HG03025 (cell line): Measurements from ENCODE around the gene ATP1B3.
"Not testable (repeated sequence)": the region's sequence is repeated elsewhere in the genome, so short reads cannot be mapped to it uniquely, and the experiment has no call there.

ENCODE experiments used
- ATAC-seq: cut with Tn5 transposase; IDR thresholded peaks from one replicate; pipeline ENCODE4 v1.9.1; 2021; ENCODE audit warnings: mild to moderate bottlenecking, moderate library complexity; ENCODE audit not compliant: unreplicated experiment, low FRiP score

Gene ATP1B3

DNA sequence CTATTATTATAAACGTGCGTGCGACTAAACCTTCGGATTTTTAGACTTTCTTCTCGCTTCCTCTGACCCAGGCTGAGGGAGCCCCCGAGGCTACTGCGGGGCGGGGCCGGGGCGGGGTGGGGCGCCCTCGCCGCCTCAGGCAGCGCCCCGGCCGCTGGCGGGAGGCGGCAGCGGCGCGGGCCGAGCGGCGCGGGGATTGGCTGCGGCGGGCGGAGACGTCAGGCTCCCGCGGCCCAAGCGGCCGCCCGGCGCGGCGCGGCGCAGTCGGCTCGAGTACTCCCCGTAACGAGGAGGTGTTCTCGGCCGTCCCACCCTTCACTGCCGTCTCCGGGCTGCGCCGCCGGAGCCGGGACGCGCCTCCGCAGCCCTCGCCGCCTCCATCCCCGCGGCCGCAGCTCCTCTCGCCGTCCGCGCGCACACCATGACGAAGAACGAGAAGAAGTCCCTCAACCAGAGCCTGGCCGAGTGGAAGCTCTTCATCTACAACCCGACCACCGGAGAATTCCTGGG is at the start of gene ATP1B3:
ATP1B3 (plus strand) TSS at position 263 of the 510 bp plus-strand sequence; CDS start at position 422, 159 bp downstream.
- peak; percentile 83 for ATAC-seq

DNA sequence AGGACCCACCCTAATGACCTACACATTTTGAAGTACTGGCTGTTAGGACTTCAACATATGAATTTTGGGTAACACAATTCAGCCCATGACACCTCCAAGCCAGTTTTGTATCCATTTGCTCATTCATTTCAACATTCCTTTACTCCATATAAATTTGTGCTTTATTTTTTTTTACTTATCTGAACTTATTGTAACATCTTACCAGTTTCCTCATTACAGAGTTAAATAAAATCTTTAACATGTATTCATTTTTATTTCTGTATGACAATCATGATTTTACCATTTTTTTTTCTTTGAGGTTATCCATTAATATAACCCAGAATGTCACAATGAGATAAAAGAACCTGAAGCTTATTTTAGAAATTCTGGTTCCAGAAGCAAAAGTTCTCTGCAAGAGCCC is 48.0 kb upstream of the ATP1B3 start:
- ATAC-seq = no peak

DNA sequence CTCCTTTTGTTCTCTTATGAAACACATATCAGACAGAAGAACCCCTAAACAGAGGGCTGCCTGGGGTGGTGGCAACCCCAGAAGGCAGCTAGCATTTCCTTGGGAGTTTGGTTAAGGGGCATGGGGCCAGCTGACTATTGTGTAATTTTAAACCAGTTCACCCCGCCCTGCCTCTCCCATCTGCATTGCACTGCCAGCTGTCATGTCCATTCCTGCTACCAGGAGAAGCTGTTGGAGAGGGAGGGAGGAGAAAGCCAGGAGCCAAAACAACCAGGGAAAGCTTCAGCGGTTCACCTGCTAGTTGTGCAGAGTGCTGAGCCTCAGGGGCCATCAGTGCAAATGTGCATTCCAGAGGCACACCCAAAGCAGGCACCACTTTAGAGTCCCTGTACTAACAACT is 47.6 kb upstream of the ATP1B3 start:
- no peak for ATAC-seq

DNA sequence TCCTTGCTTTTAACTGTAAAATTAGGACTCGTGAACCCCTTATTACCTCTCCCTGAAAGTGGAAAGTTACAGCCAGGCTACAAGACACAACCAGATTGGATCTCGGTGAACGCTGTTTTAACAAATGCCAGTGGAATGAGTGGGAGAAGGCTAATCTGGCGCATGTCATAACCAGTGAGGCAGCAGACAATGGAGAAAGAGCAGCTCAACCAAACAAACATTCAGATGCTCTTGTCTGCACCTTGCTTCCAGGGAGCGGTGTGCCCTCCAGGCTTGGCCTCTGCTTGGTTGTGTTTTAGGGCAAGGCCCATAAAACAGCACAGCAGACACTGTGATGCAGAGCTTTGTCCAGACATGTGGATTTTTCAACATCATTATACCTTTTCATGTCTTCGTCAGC is 45.9 kb upstream of the ATP1B3 start:
- ATAC-seq = no peak

DNA sequence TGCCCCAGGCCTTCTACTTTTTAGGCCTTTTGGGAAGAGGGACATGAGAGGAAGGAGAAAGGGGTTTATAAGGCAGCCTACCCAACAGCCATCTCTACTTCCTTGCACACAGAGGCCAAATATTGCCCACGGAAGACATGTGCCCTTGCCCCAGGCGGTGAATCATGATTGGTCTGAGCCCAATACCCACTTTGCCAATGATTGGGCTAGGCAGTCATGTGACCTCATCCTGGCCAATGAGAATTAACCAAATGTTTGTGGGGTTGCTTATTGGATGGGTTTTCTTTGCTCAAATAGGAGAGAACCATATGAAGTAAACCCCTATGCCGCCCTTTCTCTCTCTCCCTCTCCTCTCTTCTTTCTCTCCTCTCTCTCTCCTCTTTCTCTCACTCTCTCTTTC is 42.2 kb upstream of the ATP1B3 start:
- no peak for ATAC-seq

DNA sequence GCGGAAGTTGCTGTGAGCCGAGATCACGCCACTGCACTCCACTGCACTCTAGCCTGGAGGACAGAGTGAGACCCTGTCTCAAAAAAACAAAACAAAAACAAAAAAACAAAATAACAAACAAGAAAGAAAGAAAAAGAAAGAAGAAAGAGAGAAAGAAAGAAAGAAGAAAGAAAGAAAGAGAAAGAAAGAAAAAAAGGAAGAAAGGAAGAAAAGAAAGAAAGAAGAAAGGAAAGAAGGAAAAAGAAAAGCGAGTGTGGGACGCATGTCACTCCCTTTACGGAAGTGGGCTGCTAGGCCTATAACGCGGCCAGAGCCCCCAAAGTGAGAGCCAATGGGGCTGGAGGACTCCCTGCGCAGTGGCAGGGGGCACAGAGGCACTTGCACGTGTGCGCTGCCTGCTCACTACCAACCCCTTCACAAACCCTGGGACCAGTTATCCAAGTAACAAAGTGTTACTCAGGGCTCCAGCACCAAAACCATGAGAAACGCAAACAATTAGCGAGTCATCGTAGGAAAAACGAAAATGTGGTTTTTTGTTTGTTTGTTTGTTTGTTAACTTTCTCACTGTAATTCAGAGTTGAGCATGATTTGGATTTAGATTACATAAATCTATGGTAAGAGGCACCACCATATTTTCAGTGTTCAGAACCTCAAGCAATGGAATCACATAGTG is 40.8 kb upstream of the ATP1B3 start:
- ATAC-seq = no peak

DNA sequence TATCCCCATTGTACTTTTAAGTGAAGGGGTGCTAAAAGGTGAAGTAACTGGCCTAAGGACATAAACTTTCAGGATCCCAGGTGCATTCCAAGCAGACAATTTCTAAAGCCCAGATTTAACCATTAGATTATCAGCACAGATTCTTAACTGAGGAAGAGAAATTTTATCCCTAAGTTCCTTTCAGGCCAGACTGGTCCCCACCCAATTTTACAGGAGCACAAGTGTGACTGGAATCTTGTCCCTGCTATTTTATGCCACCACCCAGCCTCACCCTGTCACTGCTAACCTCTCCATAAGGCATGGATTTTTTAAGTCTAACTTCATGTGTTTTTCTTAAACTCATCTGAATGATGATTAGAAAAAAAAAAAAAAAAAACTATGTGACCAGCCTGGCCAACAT is 37.1 kb upstream of the ATP1B3 start:
- ATAC-seq = no peak

DNA sequence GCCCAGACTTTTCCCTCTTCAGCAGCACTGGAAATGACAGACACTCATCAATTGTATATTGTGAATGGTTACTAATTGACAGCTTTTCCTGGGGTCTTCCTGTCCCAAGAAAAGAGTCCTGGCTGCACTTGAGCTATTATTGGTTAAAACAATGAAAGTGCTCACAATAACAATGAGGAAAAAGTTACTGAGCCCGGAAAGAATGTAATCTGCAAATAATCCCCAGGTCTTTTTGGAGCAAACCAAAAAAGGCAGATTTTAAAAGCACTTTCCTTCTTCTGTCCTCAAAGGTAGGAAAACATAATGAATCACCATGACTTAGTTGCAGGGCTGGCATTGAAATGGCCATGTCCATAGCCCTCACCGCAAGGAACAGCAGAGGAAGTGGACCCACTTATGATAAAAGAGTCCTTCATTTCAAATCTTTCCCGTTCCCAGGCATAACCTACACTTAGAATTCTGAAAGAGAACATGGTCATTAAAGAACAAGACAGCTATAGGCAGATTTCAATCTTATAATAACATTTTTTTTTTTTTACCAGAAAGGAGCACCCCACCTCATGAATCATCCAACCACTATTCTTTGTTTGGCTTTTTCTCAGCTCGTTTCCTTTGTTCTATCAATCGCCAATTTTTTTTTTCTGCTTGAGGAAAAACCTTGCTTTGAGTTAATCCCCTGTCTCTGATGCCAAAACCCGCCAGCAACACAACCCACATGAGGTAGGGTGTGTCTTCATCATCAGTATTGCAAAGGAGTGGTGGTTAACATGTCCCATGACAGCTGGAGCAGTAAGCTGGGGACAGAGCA is 35.5 kb upstream of the ATP1B3 start:
- no peak for ATAC-seq

DNA sequence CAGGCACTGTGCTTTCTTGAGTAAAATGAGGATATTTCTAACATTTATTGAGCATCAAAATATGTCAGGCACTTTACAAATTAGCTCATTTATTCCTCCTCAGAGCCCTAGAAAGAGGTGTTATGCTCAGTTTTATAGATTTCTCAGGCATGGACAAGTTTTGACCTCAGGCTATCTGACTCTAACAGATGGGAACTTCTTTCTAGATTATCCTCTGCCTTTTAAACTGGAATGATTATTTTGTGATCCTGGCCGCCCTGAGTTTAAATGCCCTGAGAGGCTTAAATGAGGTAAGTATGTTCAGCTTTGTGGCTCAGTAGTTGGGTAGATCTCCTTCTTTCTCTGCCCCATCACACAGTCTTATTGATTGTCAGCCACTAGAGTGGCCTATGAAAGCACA is 32.3 kb upstream of the ATP1B3 start:
- ATAC-seq = no peak

DNA sequence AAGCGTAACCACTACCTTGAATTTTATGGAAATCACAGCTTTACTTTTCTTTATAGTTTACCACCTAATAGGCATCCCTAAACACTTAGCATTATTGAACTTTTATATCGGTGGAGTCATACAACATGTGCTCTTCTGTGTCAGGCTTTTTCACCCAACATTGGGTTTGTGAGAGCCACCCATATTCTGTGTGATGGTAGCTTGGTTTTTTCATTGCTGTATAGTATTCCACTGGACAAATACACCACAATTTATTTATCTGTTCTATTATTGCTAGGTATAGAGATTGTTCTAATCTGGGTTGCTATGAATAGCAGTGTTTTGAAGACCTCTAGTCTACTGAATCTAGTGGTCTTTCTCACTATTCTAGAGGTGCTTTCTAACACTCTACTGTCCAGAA is 31.6 kb upstream of the ATP1B3 start:
- ATAC-seq = no peak

DNA sequence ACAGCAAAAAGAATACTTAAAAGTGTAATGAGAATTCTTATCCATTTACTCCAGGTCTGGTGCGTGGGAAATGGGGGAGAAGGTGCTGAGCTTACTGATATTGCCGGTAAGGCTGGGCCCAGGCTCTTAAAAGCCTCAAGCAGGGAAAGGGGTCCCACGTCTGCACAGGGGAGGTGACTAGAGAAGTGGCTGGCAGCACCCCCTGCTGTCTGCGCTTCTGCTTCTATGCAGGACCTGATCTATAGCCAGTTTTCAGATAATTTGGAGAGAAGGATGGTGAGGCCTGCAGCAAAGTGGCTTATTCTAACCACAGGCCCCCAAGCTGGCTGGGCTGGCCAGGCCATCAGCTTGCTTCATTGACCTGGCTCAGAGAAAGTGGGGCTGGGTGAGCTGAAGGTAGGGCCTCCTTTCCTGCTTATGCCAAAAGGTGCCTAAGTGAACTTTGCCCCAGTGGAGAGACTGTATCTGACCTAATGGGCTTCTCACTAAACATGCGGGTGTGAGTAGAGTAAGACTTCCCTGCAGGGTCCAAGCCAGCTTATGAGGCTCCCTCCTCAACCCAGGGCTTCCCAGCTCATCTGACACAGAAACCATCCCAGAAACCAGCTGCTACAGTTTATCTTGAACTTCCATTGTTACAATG is 30.9 kb upstream of the ATP1B3 start:
- ATAC-seq = no peak

DNA sequence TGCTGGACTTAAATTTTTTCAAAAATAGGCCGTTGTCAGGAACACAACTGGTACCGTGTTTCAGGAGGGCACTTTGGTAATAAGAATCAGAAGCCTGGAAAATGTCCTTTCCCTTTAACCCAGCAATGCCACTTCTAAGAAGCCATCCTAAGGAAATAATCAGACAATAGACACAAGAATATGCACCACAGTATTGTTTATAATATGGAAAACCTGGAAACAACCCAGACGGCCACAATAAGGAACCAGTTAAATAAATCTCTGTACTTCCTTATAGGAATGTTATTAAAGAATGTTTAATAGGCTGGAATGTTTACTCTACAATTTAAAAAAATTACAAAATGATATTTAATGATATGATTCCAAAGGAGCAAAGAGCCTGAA is 30.4 kb upstream of the ATP1B3 start:
- ATAC-seq = no peak

DNA sequence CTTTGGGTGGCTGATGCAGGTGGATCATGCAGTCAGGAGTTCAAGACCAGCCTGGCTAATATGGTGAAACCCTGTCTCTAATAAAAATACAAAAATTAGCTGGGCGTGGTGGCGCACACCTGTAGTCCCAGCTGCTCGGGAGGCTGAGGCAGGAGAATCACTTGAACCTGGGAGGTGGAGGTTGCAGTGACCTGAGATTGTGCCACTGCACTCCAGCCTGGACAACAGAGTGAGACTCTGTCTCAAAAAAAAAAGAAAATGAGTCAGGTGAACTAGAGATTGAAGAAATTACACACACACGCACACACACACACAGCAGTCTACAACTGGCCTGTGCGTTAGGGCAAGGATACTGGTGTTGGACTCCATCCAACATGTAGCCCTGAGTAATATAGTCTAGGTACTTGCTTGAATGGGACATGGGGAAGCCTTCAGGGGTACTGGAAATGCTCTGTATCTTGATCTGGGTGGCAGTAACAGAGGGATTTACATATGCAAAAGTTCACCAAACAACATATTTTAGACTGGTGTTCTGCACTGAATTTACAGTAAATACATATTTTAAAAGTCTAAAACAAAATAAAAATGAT is 28.2 kb upstream of the ATP1B3 start:
- not testable (repeated sequence) for ATAC-seq

DNA sequence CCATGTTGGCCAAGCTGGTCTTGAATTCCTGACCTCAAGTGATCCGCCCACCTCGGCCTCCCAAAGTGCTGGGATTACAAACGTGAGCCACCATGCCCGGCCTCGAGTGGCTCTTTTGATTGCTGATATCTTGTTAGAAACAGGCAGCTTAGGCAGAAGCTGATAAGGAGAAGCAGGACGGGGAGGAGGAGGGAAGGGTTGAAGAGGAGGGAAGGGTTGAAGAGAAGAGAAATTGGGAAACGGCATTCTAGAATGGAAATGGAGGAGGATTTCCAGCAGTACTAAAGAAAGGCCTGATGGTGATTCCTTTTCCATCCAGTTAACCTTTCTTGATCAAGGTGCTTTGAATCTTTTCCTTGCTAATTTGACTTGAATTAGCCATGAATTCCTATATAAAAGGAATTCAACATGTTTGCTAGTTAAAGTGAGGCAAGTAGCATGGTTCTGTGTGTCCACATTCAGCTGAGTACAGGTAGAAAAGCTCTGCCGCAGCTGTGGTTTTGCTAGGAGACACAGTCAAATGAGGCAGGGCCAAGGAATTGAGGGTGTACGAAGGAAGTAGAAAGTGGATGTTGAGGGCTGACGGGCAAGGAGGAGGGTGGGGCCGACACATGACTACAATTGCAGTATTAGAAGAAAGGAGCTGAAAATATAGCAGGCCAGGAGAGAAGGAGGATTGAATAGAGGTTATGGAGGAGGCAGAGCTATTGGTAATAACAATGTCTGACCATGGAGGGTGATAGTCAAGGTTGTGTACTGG is 27.2 kb upstream of the ATP1B3 start:
- no peak for ATAC-seq

DNA sequence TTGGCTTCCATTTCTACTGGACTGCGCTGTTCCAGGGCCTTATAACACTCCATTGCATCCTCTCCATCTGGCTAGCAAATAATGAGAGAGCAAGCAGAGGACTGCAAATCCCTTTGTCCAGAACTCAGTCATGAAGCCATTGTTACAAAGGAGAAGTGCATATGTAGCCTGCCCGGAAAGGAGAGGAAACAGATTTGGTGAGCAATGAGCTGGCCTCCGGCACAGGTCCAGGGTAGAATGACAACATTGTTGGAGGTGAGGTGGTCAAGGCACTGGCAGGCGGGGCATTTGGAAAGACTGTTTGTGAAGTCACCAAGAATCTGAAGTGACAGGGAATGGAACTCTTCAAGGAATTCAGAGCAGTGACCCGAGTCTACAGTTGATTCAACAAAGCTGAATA is 25.0 kb upstream of the ATP1B3 start:
- no peak for ATAC-seq

DNA sequence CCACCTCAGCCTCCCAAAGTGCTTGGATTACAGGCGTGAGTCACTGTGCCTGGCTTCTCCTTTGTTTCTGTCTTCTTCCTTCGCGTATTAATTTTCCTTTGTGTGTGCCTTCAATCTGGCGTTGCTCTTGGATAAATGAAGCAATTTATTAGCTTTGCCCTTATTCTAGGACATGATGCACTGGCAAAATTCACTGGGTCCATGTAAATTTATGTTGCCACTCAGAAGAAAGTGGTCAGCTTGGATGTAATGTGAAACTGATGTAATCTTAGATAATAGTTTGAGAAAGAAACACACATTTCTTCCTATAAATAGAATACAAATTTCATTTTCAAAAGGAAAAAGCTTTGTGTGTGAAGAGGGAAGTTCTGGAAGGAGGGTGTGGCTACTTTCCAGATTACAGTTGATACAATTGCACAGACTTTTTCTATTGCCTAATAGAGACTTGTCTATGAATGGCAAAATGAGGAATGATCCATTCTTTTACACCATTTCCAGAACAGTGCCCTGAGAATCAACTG is 23.3 kb upstream of the ATP1B3 start:
- no peak for ATAC-seq

DNA sequence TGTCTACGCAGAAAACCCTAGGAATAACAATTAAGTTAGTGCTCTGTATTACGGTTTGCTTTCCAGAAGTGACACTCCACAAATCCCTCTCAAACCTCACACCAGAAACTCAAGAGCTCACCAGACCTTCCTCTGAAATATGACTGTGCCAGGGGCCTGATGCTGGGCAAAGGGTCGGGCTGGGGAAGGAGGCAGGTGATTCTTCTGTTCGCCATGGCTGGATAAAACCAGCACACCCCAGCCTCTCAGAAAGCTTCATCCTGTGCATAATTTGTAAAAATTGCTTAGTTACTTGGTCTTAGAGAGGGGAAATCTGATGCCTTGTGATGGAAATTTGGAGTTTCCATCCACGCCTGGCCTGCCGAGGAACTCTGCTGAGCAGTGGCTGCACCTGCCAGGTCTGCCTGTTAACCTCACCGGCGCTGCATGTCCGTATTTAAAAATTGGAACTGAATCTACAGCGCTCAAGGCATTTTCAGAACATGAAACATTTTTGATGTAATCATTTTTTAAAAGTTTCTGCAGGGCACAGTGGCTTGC is 22.7 kb upstream of the ATP1B3 start:
- ATAC-seq = no peak

DNA sequence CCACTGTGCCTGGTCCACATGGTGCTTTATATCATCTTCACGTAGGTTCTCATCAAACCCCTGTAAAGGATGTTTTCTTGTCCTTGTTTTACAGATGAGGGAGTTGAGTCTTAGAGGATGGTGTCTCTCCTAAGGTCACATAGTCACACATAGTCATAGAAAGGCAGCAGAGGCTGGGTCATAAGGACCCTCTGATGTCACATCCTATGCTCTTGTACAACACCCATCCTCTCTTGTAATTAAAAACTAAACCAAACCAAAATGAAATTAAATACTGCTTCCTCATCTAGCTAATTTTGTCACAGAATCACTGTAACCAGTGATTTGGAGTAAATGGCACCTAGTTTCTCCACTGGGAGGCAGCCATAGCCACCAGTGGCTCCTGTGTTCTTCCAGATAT is 21.8 kb upstream of the ATP1B3 start:
- ATAC-seq = no peak

DNA sequence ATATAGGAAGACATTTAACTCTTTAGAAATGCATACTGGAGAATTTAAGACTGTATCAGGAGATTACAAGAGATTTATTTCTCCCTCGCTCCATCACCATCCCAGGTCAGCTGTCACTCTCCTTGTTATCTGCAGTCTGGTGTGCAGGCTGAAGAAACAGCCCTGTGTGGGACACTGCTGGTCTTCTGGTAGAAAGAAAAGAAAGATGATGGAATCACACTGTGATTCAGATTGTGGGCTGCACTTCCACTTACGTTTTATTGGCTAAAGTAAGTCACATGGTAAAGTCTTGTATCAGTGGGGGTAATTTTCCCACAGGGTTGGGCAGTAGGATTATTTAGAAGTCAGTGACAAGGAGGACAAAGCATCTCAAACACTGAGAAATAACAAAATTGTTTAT is 18.1 kb upstream of the ATP1B3 start:
- ATAC-seq = no peak

DNA sequence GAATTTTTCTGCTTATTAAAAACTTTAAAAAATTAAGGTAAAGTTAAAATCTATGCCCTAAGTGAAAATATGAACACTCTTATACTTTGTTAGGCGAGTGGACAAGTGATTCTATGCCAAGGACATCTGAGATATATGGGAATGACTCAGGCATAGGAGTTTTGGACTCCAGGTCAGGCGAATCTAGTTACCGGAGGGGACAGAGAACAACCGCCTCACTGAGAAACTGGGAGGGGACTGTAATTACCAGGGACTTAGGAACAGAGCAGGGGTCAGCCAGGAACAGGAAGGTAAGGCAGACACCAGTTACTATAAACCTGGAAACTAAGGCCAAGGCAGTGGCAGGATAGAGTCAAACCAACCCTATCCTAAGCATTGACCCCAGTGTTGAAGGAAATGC is 16.8 kb upstream of the ATP1B3 start:
- no peak for ATAC-seq
